ENCODE results near the gene SERPINA5. TPM values are rescaled to one million over a fixed set of nuclear protein-coding genes. Genes with fewer than 3 reads are reported as not detected.
A peak's percentile ranks its signal among the peaks of the same experiment; 100 is the strongest.

SERPINA5 gene
- total and polyA plus RNA-seq, 2 of the 13 experiments (the other 11 are each of a cell fraction or from before 2014, with no cell fraction given) = 449 to 498 TPM

DNA sequence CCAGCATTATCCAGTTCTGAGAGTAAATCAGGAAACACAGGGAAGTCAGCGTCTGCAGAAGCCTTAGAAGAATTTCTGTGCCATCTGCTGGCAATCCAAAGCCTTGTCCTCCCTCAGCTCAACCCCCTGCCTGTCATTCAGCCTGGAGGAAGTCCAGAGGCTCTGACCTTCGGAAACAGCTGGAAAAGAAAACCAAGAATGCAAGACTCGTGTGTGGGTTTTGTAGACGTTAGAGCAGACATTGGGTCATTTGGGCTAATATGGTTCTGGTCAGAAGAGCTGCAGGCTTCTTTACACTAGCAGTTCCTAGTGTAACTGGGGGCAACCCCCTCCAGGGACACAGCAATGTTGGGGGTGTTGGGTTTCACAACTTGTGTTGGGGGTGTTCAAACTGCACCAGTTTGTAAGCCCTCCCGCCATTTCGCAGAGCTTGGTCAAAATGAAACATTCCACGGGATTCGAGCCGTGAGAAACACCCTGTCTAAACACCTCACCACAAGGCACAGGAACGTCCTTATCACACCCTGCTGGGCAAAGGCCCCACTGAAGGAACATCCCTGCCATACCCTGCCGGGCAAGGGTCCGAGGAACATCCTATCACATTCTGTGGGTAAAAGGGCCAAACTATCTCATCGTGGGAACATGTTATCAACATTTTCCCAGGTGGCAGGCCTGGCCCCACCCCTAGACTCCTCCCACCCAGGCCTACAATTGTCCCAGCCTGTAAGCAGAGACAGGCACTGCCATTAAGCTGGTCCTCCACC, 41.0 kb upstream of the SERPINA5 start (continued):
- TF ChIP-seq, protein P1, sequence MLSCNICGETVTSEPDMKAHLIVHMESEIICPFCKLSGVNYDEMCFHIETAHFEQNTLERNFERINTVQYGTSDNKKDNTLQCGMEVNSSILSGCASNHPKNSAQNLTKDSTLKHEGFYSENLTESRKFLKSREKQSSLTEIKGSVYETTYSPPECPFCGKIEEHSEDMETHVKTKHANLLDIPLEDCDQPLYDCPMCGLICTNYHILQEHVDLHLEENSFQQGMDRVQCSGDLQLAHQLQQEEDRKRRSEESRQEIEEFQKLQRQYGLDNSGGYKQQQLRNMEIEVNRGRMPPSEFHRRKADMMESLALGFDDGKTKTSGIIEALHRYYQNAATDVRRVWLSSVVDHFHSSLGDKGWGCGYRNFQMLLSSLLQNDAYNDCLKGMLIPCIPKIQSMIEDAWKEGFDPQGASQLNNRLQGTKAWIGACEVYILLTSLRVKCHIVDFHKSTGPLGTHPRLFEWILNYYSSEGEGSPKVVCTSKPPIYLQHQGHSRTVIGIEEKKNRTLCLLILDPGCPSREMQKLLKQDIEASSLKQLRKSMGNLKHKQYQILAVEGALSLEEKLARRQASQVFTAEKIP (CRISPR knock-in tag; IDR thresholded peaks at IDR 0.05; ENCODE audit: borderline replicate concordance) = no peak
- TF ChIP-seq, protein P2, sequence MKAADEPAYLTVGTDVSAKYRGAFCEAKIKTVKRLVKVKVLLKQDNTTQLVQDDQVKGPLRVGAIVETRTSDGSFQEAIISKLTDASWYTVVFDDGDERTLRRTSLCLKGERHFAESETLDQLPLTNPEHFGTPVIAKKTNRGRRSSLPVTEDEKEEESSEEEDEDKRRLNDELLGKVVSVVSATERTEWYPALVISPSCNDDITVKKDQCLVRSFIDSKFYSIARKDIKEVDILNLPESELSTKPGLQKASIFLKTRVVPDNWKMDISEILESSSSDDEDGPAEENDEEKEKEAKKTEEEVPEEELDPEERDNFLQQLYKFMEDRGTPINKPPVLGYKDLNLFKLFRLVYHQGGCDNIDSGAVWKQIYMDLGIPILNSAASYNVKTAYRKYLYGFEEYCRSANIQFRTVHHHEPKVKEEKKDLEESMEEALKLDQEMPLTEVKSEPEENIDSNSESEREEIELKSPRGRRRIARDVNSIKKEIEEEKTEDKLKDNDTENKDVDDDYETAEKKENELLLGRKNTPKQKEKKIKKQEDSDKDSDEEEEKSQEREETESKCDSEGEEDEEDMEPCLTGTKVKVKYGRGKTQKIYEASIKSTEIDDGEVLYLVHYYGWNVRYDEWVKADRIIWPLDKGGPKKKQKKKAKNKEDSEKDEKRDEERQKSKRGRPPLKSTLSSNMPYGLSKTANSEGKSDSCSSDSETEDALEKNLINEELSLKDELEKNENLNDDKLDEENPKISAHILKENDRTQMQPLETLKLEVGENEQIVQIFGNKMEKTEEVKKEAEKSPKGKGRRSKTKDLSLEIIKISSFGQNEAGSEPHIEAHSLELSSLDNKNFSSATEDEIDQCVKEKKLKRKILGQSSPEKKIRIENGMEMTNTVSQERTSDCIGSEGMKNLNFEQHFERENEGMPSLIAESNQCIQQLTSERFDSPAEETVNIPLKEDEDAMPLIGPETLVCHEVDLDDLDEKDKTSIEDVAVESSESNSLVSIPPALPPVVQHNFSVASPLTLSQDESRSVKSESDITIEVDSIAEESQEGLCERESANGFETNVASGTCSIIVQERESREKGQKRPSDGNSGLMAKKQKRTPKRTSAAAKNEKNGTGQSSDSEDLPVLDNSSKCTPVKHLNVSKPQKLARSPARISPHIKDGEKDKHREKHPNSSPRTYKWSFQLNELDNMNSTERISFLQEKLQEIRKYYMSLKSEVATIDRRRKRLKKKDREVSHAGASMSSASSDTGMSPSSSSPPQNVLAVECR (CRISPR knock-in tag; IDR thresholded peaks at IDR 0.05; ENCODE audit: borderline replicate concordance) = no peak
- no peak for TF ChIP-seq SKI (IDR thresholded peaks at IDR 0.05; ENCODE audit: partially characterized antibody)
- TF ChIP-seq, protein P3, sequence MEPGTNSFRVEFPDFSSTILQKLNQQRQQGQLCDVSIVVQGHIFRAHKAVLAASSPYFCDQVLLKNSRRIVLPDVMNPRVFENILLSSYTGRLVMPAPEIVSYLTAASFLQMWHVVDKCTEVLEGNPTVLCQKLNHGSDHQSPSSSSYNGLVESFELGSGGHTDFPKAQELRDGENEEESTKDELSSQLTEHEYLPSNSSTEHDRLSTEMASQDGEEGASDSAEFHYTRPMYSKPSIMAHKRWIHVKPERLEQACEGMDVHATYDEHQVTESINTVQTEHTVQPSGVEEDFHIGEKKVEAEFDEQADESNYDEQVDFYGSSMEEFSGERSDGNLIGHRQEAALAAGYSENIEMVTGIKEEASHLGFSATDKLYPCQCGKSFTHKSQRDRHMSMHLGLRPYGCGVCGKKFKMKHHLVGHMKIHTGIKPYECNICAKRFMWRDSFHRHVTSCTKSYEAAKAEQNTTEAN (CRISPR knock-in tag; conservative IDR thresholded peaks at IDR 0.05) = 0 out of 2 replicates have a peak, but pooled peaks have one; percentile 38
- no peak for TF ChIP-seq ZNF441 (CRISPR knock-in tag; IDR thresholded peaks at IDR 0.05; ENCODE audit: borderline replicate concordance)
- no peak for TF ChIP-seq ZNF33A (CRISPR knock-in tag; IDR thresholded peaks at IDR 0.05; ENCODE audit: borderline replicate concordance)
- no peak for TF ChIP-seq RBAK (CRISPR knock-in tag; IDR thresholded peaks at IDR 0.05)
- TF ChIP-seq NFIC (IDR thresholded peaks at IDR 0.05; ENCODE audit: low read length) = no peak
- TF ChIP-seq GFI1 (CRISPR knock-in tag; IDR thresholded peaks at IDR 0.05; ENCODE audit: borderline replicate concordance) = no peak
- TF ChIP-seq MZF1 (CRISPR knock-in tag; IDR thresholded peaks at IDR 0.05; ENCODE audit: borderline replicate concordance) = 0 out of 2 replicates have a peak, but pooled peaks have one; percentile 5
- TF ChIP-seq, protein P4, sequence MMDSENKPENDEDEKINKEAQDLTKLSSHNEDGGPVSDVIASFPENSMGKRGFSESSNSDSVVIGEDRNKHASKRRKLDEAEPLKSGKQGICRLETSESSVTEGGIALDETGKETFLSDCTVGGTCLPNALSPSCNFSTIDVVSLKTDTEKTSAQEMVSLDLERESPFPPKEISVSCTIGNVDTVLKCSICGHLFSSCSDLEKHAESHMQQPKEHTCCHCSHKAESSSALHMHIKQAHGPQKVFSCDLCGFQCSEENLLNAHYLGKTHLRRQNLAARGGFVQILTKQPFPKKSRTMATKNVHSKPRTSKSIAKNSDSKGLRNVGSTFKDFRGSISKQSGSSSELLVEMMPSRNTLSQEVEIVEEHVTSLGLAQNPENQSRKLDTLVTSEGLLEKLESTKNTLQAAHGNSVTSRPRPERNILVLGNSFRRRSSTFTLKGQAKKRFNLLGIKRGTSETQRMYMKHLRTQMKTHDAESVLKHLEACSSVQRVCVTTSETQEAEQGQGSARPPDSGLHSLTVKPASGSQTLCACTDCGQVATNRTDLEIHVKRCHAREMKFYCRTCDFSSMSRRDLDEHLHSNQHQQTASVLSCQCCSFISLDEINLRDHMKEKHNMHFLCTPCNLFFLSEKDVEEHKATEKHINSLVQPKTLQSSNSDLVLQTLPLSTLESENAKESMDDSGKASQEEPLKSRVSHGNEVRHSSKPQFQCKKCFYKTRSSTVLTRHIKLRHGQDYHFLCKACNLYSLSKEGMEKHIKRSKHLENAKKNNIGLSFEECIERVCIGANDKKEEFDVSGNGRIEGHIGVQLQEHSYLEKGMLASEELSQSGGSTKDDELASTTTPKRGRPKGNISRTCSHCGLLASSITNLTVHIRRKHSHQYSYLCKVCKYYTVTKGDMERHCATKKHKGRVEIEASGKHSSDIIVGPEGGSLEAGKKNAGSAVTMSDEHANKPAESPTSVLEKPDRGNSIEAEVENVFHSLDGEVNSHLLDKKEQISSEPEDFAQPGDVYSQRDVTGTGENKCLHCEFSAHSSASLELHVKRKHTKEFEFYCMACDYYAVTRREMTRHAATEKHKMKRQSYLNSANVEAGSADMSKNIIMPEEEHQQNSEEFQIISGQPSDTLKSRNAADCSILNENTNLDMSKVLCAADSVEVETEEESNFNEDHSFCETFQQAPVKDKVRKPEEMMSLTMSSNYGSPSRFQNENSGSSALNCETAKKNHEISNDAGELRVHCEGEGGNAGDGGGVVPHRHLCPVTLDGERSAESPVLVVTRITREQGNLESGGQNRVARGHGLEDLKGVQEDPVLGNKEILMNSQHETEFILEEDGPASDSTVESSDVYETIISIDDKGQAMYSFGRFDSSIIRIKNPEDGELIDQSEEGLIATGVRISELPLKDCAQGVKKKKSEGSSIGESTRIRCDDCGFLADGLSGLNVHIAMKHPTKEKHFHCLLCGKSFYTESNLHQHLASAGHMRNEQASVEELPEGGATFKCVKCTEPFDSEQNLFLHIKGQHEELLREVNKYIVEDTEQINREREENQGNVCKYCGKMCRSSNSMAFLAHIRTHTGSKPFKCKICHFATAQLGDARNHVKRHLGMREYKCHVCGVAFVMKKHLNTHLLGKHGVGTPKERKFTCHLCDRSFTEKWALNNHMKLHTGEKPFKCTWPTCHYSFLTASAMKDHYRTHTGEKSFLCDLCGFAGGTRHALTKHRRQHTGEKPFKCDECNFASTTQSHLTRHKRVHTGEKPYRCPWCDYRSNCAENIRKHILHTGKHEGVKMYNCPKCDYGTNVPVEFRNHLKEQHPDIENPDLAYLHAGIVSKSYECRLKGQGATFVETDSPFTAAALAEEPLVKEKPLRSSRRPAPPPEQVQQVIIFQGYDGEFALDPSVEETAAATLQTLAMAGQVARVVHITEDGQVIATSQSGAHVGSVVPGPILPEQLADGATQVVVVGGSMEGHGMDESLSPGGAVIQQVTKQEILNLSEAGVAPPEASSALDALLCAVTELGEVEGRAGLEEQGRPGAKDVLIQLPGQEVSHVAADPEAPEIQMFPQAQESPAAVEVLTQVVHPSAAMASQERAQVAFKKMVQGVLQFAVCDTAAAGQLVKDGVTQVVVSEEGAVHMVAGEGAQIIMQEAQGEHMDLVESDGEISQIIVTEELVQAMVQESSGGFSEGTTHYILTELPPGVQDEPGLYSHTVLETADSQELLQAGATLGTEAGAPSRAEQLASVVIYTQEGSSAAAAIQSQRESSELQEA (CRISPR knock-in tag; IDR thresholded peaks at IDR 0.05; ENCODE audit: not compliant biosample characterization) = no peak
